IPS-11a (cell line): ENCODE data around the gene CHPF.

Experiments used
- H3K4me3 ChIP-seq: one replicate; pipeline ENCODE4 v1.5.1; 2013; ENCODE audit warnings: low read depth, low read length, control low read depth

Gene CHPF

DNA sequence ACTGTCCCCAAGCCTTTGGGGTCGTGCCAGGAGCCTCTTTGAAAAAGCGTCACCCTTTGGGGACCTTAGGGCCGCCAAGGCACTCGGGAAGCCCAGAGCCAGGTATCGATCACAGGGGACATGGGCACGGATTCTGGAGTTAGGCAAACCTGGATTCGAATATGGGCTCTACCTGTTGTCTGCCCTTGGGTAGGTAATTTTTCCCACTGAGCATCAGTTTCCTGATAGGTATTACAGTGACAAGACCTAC lies 9.5 kb upstream of the CHPF start:
- peak overlapping the region; percentile 63 for H3K4me3 ChIP-seq

DNA sequence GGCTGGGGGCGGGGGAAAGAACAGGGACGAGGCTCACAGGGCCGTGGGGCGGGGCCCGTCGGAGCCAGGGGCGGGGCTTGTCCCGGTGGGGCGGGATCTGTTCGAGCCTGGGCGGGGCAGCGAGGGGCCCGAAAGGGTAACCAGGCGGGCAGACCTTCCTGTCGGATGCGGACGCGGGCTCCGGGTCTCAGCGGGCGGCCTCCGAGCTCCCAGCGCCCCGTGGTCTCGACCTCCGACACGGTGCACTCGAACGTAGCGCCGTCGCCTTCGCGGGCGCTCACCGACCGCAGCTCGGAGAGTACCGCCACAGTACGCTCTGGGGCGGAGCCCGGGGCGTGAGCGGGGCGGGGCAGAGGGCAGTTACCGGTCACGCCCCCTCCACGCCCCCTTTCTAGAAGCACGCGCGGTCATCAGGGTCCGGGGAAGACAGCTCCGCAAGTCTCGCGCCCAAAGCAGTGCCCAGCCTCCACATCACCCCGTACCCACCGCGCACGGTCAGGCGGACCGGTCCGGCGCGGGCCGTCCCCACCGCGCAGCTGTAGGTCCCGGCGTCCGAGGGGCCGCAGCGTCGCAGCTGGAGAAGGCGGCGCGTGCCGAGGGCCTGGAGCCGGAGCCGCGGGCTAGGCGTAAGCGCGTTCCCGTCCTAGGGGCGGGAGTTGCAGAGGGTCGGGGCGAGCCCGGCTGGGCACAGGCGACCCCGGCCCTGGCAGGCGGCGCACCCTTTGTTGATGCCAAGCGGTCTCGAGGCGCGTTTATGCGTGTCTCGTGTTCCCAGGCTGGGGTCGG lies 9.0 kb upstream of the CHPF start:
- H3K4me3 ChIP-seq = peak overlapping the region; percentile 63

DNA sequence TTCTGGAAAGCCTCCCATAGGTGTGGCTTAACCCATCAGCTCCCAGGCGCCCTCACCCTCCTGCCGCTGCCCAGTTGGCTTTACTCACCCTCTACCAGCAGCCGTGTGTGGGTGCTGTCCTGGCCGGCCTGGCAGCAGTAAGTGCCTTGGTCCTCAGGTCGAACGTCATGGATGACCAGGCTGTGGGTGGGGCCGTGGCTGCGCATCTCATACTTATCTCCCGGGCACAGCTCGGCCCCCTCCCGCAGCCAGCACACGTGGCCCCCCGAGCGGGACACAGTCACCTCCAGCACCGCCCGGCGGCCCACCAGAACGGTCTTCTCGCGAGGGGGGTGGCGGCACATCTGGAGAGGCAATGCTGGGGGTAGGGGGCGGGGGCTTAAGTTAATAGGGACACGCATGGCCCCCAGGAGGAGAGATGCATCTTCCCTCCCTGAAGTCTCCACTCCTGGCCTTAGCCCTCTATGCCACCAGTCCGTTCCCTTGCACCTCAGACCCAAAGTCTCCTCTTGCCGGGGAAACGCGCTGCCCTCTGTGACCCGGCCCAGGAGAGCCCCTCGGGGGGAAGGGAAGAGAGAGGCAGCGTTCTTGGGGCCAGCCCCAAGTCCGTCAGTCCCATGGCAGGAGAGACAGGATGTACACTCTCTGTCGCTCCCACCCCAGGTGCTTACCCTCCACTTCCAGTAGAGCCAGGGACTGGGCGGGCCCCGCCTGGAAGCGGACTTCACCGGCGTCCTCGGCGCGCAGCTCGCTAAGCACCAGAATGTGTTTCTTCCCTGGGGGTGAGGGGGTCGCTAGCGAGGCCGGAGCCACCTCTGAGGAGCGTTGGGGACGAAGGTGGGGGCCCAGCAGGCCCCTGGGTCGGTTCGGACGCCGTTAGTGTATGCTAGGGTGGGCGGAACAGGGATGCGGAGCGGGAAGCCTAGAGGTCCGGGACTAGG lies 8.1 kb upstream of the CHPF start:
- peak overlapping the region; percentile 63 for H3K4me3 ChIP-seq

DNA sequence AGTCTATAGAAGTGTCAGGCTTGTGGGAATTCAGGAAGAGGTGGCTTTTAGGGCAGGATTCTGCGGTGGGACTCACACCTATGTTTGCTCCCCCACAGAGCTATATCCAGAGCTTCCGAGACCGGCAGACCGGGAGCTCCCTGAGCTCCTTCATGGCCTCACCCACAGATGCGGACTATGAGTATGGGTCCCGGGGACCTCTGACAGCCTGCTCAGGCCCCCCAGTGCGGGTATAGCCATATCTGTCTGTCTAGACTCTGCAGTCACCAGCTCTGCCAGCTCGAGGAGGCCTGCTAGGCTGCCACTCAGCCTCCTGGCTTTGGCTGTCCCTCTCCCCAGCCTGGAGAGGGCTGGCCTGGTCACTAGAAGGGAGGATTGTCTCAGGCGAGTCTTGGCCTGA lies 6.0 kb upstream of the CHPF start:
- H3K4me3 ChIP-seq = no peak overlapping the region

DNA sequence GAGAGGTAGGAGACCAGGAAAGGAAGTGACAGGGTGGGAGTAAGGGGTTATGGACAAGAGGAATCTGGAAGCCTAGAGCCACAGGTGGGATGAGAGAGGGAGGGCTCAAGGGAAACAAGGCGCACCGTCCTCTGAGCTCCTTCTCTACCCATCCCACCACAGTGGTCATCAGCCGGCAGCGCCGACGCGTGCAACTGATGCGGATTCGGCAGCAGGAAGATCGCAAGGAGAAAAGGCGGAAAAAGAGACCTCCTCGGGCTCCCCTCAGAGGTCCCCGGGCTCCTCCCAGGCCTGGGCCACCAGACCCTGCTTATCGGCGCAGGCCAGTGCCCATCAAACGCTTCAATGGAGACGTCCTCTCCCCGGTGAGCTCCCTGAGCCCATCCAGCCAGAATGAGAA lies 5.4 kb upstream of the CHPF start:
- H3K4me3 ChIP-seq = no peak overlapping the region

DNA sequence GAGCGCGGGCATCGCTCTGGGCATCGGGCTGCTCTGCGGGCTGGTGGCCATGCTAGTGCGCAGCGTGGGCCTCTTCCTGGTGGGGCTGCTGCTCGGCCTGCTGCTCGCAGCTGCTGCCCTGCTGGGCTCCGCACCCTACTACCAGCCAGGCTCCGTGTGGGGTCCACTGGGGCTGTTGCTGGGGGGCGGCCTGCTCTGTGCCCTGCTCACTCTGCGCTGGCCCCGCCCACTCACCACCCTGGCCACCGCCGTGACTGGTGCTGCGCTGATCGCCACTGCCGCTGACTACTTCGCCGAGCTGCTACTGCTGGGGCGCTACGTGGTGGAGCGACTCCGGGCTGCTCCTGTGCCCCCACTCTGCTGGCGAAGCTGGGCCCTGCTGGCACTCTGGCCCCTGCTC lies 4.0 kb upstream of the CHPF start:
- no peak overlapping the region for H3K4me3 ChIP-seq

DNA sequence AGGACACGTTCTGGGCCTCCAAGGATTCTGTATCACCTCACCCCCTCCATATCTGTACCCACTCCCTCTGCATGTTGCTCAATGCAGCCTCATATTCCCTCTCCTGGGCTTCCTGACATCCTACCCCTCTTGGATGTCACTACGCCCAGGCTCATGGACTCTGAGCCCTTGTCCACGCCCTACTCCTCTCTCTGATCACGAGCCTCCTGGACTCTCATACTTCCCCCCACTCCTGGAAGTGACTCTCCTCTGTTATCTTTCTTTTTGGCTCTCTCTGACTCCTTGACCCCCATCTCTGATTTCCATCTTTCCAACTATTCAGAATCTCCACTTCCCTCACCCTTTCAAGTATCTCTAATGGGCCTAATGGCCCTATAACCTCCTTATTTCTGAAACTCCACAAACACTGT lies 2.3 kb upstream of the CHPF start:
- no peak overlapping the region for H3K4me3 ChIP-seq

DNA sequence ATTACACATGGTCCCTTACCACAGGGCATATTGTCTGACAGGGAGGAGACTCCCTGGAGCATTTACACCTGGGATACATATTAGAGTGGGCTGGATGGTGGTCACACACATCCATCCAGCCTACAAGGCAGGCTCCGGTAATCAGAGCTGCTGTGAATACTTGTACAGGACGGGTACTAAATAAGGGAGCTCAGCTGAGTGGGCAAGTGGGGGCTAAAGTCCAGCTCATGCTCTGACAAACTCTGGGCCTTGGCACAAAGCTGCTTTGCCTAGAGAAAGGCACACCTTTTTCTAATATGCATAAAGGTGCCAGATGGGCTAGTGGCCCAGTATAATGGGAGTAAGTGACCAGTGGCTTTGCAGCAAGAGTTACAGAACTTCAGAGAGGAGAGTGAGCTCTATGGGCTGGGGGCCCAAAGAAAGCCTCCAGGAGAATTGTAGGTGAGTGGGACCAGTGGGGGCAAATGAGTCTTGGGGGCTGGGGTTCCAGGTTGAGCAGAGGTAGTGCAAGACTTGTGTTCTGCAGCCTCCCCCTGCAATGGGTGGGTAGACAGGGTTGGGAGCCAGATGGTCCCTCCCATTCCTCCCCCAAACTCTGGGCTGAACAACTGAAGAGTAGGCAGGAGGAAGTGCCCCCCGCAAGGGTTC lies 1.8 kb upstream of the CHPF start:
- no peak overlapping the region for H3K4me3 ChIP-seq

DNA sequence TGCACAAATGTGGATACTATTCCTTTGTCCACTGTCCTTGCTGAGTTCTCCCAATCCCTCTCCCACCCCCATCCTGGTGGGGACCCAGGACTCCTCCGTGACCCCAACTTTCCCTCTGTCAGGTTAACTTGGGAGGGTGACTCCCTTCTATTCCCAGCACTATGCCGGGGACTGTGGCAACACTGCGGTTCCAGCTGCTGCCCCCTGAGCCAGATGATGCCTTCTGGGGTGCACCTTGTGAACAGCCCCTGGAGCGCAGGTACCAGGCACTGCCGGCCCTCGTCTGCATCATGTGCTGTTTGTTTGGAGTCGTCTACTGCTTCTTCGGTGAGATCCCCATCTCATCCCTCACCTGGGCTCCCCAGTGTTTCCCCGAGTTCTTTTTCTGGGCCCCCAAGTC lies 958 bp upstream of the CHPF start:
- H3K4me3 ChIP-seq = peak overlapping the region; percentile 53

DNA sequence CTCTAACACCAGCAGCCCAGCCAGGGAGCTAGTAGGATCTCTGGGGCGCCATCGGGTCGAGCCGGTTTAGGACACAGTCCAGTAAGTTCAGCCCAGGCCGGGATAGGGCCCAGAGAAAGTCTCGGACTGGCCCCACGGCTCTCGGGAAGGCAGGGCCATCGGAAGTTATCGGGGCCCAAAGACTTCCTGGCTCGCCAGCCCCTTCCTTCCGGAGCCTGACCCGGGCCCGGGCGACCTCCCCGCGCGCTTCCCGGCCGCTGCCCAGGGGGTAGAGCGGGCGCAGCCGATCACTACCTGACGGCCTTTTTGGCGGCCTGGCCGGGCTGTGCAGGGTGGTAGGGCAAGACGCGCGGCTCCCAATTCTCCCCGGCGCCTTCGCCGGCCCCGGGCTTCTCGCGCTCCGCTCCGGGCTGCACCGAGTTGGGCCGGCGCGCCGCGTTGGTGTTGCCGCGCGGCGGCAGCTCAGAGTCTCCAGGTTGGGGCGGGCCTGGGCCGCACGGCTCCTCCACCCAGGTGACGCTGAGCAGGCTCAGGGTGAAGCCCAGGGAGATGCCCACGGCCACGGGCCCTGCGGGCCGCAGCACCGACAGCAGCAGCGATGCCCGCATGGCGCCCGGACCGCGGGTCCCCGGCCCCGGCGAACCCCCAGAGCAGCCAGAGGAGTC lies 546 bp downstream of the CHPF start:
- peak overlapping the region; percentile 77 for H3K4me3 ChIP-seq

DNA sequence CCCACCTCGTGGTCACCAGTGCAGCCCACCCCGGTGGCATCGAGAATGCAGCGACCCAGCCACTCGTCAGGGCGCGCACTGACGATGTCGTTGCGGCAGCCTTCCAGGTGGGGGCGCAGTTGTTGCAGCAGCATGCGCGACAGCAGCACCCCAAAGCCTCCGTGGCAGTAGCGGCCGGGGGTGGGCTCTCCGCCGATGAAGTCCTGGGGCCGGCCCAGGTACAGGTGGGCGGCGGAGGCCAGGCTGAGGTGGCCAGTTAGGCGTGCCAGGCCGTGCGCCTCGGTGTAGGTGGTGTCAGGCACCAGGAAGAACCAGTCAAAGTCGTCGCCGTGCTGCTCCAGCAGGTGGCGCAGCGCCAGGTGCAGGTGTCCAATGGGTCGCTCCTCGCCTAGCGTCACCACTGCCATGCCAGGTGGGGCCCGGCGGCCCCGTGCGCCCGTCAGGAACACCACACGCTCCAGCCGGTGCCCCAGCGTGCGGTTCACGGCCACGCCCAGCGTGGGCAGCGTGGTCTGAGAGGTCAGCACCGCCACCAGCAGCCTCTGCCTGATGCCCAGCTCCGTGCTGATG lies 1.9 kb downstream of the CHPF start:
- no peak overlapping the region for H3K4me3 ChIP-seq

DNA sequence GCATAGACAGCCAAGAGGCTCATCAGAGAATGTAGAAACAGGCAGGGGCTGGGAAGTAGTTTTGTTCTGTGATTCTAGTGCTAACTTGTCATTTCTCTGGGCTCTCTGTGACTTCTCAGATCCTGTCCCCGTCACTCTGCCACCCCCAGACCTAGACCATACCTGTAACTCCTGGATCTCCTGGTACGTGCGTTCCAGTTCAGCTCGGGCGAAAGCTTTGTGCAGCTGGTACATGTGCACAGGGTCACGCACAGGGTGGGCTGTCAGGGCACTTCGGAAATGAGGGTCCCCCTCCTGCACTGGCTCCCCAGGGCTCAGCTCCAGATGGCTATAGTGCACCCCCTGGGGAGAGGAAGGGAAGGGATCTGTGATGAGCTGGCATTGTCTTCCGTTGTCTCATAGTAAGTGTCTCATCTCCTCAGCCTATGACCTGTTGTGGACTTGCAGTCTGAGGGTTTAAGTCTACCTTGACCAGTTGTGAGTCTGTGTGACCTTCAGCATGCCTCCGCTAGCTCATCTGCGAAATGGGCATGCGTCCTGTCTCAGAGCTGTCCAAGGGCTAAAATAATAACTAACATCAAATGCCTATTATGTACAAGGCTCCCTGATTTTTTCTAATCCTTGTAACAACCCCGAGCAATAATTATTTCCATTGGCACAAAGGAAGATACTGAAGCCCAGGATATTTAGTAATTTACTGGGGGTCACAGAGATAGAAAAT lies 2.7 kb downstream of the CHPF start:
- H3K4me3 ChIP-seq = no peak overlapping the region

DNA sequence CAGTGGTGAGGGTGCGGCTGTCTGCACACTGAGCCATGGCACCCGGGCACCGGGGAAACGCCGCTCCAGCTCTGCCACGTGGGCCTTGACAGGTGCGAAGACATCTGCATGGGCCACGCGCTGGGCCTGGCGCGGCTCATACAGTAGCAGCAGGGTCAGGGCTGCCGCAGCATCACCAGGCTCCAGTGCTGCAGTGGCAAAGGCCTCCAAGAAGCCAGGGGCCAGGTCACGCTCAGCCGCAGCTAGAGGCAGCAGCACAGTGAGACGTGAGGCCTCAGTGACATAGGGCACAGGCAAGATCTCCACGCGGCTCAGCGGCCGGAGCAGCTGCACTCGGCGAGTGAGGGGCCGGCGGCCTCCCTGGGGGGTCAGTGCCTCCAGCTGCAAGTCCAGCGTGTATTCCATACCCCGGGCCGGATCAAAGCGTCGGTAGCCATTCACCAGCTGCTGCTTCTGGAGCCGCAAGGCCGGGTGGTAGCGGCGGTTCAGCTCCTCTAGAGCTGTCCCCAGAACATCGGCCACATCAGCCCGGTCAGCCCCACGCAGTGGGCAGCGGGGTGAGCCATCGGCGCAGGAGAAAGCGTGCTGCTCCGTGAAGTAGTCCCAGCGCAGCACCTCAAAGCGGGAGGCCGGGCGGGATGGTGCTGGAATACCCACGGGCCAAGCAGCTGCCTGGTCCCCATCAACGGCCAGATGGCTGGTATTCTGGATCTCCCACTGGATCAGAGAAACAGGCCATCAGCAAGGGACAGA lies 3.5 kb downstream of the CHPF start:
- no peak overlapping the region for H3K4me3 ChIP-seq

DNA sequence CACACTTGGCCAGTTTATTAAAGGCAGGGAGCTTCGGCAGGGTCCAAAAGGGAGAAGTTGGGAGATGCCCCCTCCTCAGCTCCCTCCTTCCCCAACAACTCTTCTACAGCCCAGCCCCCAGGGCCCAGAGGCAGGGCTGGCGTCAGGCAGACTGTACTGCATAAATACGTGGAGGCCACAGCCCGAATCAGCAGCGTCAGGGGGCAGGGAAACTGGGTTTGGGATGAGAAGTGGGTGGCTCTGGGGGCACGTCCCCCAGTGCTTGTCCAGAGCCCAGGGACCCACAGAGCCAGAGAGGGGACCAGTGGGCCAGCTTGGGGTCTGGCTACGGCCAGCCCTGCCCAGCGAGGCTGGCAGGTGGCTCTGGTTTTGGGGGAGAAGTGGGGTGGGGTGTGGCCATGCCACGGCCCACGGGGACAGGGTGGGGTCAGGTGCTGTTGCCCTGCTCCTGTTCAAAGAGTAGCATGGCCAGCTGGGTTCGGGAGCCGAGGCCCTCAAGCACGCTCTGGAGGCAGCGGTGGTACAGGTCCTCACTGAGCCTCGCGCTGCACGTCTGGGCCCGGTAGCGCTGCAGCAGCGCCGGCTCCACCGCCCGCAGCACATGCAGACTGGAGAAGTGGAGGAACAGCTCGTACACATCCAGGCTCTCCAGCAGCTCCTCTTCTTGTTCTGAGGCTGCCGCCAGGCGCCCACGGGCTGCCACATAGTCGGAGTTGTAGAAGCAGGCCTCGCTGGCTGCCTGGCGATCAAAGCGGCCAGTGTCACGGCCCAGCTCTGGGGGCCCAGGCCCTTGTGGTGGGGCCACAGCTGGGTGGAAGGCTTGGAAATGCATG lies 4.4 kb downstream of the CHPF start:
- no peak overlapping the region for H3K4me3 ChIP-seq

DNA sequence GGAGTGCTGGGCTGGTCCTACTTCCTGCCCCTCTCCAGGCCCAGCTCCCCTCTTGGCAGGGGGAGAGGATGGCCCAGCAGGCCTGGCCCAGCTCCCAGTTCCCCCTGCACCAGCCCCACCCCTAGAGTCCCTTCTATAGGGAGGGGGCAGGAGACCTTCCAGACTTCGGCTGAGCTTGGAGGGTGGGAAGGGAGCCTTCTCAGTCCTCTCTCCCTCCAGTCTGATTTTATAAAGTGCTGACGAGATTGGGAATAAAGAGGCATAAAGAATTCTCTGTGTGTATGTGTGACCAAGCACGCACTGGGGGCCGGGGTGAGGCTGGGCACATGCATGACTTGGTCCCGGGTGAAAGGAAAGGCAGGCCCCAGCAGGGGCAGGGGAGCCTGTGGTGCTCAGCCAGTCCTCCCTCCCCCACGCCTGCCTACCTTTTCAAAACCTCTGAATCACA lies 5.1 kb downstream of the CHPF start:
- H3K4me3 ChIP-seq = no peak overlapping the region

DNA sequence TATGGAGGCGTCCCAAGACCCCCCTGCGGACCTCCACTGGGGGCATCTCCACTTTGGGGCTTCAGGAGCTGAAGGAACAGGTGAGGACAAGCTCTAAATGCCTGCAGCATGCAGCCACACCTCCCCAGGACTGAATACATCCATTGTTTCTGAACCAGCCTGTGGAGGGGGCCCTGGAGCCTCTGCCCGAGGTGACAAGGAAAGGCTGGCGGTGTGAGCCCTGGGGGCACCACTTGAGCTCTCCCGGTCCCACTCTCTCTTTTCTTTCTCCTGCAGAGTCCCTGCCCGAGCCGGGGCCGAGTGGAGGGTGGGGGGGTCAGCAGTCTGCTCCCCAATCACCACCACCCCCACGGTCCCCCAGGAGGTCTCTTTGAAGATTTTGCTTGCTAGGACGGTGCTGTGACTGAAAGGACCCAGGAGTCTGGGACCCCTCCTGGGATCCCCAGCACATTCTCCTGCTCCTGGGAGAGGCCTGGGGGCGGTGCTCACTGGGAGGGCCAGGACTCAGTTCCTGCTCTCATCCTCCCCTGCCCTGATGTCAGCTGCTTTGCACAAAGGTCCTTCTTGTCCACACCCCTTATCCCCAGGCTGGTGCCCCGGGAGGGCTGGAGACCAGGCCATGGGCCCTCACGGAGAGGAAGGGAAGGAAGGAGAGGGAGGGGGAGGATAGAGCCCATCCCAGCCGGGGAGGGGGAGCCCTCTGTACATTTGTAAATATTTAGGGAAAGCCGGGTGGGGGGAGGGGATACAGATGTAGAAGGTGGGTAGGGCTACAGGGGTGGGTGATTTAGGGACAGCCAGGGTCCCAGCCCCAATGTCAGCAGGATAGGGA lies 5.7 kb downstream of the CHPF start:
- H3K4me3 ChIP-seq = no peak overlapping the region

DNA sequence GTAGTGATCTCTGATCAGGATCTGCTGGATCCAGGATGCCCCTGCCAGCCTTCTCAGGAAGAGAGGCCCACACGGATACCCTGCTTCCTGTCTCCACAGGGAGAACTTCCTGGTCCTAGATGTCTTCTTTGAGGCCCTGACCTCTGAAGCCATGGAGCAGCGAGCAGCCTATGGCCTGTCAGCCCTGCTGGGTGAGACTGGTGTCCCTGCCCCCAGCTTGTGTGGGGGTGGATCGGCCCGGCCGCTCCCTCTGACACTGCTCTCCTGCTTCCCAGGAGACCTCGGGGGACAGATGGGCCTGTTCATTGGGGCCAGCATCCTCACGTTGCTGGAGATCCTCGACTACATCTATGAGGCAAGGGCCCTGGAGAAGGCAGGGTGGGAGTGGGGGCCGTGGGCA lies 6.6 kb downstream of the CHPF start:
- no peak overlapping the region for H3K4me3 ChIP-seq

DNA sequence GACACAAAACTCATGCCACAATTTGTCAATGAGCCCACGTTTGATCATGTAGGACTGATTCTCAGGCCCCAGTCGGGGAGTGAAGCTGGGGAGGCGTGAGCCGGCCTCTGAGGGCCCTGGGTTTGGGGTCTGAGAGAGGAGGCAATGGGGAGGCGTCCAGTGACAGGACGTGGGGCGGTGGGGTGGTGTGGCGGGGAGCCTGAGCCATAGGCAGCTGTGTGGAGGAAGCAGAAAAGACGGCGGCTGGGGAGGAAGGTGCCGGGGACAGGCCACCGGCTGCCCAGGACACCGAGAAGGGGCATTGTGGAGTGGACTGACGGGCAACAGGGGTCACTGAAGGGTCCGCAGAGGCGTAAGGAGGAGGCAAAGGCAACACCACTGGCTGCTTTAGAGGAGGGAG lies 7.2 kb downstream of the CHPF start:
- no peak overlapping the region for H3K4me3 ChIP-seq
